ENCODE data around the gene HELZ. TPM values are rescaled to one million over a fixed set of nuclear protein-coding genes. Genes with fewer than 3 reads are reported as not detected.

HELZ gene
- total RNA-seq, 1 experiment from 2014 or later, result 40.5 TPM

GRCh38 chr17:67221062-67221998 lies 23.7 kb downstream of the HELZ start:
- no peaks in the 10 kb centered on the region for H3K9me3 ChIP-seq (ENCODE audit: control insufficient read depth in 1 of 2, insufficient read depth in 1 of 2, low read depth in 1 of 2, low read length in 2 of 2)
- no peak overlapping the region for H2AFZ ChIP-seq (ENCODE audit: low read depth, low read length, poor library complexity, severe bottlenecking)
- TF ChIP-seq YY1 (IDR thresholded peaks at IDR 0.05; ENCODE audit: extremely low read depth, insufficient replicate concordance, low read depth, low read length), result no peak
- no peak for TF ChIP-seq ZNF274 (IDR thresholded peaks at IDR 0.05; ENCODE audit: low read depth, low read length)
- TF ChIP-seq, protein P1, sequence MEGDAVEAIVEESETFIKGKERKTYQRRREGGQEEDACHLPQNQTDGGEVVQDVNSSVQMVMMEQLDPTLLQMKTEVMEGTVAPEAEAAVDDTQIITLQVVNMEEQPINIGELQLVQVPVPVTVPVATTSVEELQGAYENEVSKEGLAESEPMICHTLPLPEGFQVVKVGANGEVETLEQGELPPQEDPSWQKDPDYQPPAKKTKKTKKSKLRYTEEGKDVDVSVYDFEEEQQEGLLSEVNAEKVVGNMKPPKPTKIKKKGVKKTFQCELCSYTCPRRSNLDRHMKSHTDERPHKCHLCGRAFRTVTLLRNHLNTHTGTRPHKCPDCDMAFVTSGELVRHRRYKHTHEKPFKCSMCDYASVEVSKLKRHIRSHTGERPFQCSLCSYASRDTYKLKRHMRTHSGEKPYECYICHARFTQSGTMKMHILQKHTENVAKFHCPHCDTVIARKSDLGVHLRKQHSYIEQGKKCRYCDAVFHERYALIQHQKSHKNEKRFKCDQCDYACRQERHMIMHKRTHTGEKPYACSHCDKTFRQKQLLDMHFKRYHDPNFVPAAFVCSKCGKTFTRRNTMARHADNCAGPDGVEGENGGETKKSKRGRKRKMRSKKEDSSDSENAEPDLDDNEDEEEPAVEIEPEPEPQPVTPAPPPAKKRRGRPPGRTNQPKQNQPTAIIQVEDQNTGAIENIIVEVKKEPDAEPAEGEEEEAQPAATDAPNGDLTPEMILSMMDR (IDR thresholded peaks at IDR 0.05 in 2 of 3, conservative IDR thresholded peaks at IDR 0.05 in 1 of 3; ENCODE audit: borderline replicate concordance in 1 of 3, insufficient read depth in 1 of 3, low read depth in 2 of 3, low read length in 2 of 3), result peak; percentile 68 to 95 (median 87); a peak in 5 of 6 replicates
- TF ChIP-seq POLR2A (IDR thresholded peaks at IDR 0.05; ENCODE audit: borderline replicate concordance, extremely low read depth, insufficient read depth, insufficient read length), result no peak
- TF ChIP-seq SP1 (IDR thresholded peaks at IDR 0.05; ENCODE audit: low read depth), result 0 out of 2 replicates have a peak, but pooled peaks have one; percentile 13
- TF ChIP-seq CBX3 (IDR thresholded peaks at IDR 0.05; ENCODE audit: low read depth), result peak; percentile 54; the same call in 1 of the 2 replicates
- TF ChIP-seq EZH2phosphoT487 (IDR thresholded peaks at IDR 0.05; ENCODE audit: borderline replicate concordance), result no peak
- peak; percentile 77 for TF ChIP-seq RAD21 (IDR thresholded peaks at IDR 0.05; ENCODE audit: low read depth)
- TF ChIP-seq JUND (IDR thresholded peaks at IDR 0.05), result no peak
- no peak for TF ChIP-seq ZFX (IDR thresholded peaks at IDR 0.05)
- no peak for TF ChIP-seq POLR2AphosphoS5 (IDR thresholded peaks at IDR 0.05; ENCODE audit: low read depth, low read length)
- TF ChIP-seq ATF3 (IDR thresholded peaks at IDR 0.05), result no peak
- TF ChIP-seq MAX (IDR thresholded peaks at IDR 0.05), result no peak
- no peak for TF ChIP-seq ZBTB33 (IDR thresholded peaks at IDR 0.05; ENCODE audit: extremely low read depth, insufficient replicate concordance, low read length)
- no peak for TF ChIP-seq ELF1 (IDR thresholded peaks at IDR 0.05; ENCODE audit: borderline replicate concordance, low read depth)
- no peak for TF ChIP-seq CEBPB (IDR thresholded peaks at IDR 0.05; ENCODE audit: low read depth)
- TF ChIP-seq FOSL1 (IDR thresholded peaks at IDR 0.05; ENCODE audit: low read depth), result no peak
- H3K27me3 ChIP-seq (ENCODE audit: insufficient read depth, low read length), result no peaks in the 10 kb centered on the region
- H3K9me2 ChIP-seq (ENCODE audit: insufficient read depth), result no peaks in the 10 kb centered on the region
- no peak overlapping the region for H3K4me2 ChIP-seq (ENCODE audit: low read length)
- ATAC-seq (peak; percentile 92), DNase-seq (ENCODE audit: low read depth, low spot score) (peak; percentile 40)
- peaks cover 0 to 16% of the 10 kb centered on the region in 2 experiments; a peak in 2 of 4 replicates for H3K4me1 ChIP-seq (ENCODE audit: control insufficient read depth in 1 of 2, insufficient read depth in 2 of 2, low read length in 2 of 2)
- POLR2A ChIA-PET, result no interaction called here
- BruUV-seq (replicated peaks), result no TSS peak
- intact Hi-C loops (cut with micrococcal nuclease), result loop anchor here (1.0 kb wide), 1 partner anchor 72 kb away; no protein-coding TSS in a partner anchor
- H3K79me2 ChIP-seq (ENCODE audit: insufficient read depth, low read length), result peaks cover 44% of the 10 kb centered on the region
- CTCF ChIA-PET, result interaction anchor here (0.6 to 3.0 kb wide), 32 partner anchors 9 to 531 kb away, joined by 3 to 52 read pairs (median 4); no protein-coding TSS in a partner anchor
- peaks cover 4% of the 10 kb centered on the region for H4K20me1 ChIP-seq (ENCODE audit: insufficient read depth)
- RAD21 ChIA-PET (ENCODE audit: low non-redundant PET in 1 of 2, low total read pairs in 2 of 2, uncharacterized antibody in 2 of 2, unreplicated experiment in 2 of 2), result interaction anchor here (0.5 to 1.2 kb wide), 2 partner anchors 72 to 134 kb away, joined by 4 to 5 read pairs; no protein-coding TSS in a partner anchor
- H3K9ac ChIP-seq (ENCODE audit: low read length), result no peak overlapping the region
- no peak overlapping the region for H3K4me3 ChIP-seq (replicated peaks in 1 of 2; ENCODE audit: low read depth in 1 of 2, low read length in 2 of 2)
- H3K36me3 ChIP-seq (ENCODE audit: control insufficient read depth in 1 of 2, insufficient read depth in 2 of 2, low read length in 2 of 2), result peaks cover 4 to 8% of the 10 kb centered on the region in 2 experiments; a peak in 2 of 4 replicates
- no peak overlapping the region for H3K27ac ChIP-seq (ENCODE audit: low read depth, low read length)
